Esophagus squamous epithelium (tissue), 4 donors: ENCODE data around the gene ARL11.

Experiments
- CTCF ChIP-seq, 6 experiments: fragments of 450-650 bp in 4 of 6; fragments of 200-600 bp in 2 of 6; sonication (generic) in 2 of 6; IDR thresholded peaks; one replicate each; pipeline ENCODE4 v1.5.1; 2016 to 2019; ENCODE audit warnings: antibody characterized with exemption in 6 of 6, mild to moderate bottlenecking in 4 of 6, moderate library complexity in 4 of 6
- POLR2A ChIP-seq, 4 donors: fragments of 450-650 bp; IDR thresholded peaks; one replicate each; pipeline ENCODE4 v1.6.1; 2017; ENCODE audit warnings: antibody characterized with exemption in 4 of 4, mild to moderate bottlenecking in 4 of 4, moderate library complexity in 3 of 4

- TF ChIP-seq POLR2A (IDR thresholded peaks at IDR 0.05) (no peak), CTCF (IDR thresholded peaks at IDR 0.05) (no peak)
These were observed 5.9 kb upstream of the ARL11 start for GRCh38 chr13:49622174-49622946.
